WTC11 (cell line): Measurements from ENCODE around the gene ASGR1. TPM values are rescaled to one million over a fixed set of nuclear protein-coding genes. Genes with fewer than 3 reads are reported as not detected.
"Not testable (repeated sequence)": the region's sequence is repeated elsewhere in the genome, so short reads cannot be mapped to it uniquely, and the experiment has no call there.

ENCODE experiments used
- ATAC-seq: fragments of 200-7000 bp; cut with Tn5 transposase; 2 replicates; pipeline ENCODE4 v1.10.0; 2021; ENCODE audit warnings: mild to moderate bottlenecking, moderate library complexity
- CTCF ChIA-PET: fragments of 300-600 bp; sonication (Branson Sonifier 250); formaldehyde crosslinking; loops from one replicate; lab custom pipeline; 2021; ENCODE audit warnings: antibody characterized with exemption; lab: Charles Lee
- POLR2A ChIA-PET: fragments of 350-600 bp; sonication (Branson Sonifier 250); formaldehyde crosslinking; loops from one replicate; lab custom pipeline; 2021; ENCODE audit warnings: antibody characterized with exemption; lab: Charles Lee
- DNase-seq: peaks from one replicate; pipeline ENCODE4 v3.0.0; 2021; ENCODE audit warnings: low spot score
- H3K27ac Mint-ChIP-seq: 2 replicates; pipeline ENCODE4 v1.8.0; 2021; ENCODE audit warnings: mixed read lengths
- H3K27me3 Mint-ChIP-seq: 2 replicates; pipeline ENCODE4 v1.8.0; 2021; ENCODE audit warnings: low read depth, mild to moderate bottlenecking, moderate library complexity, mixed read lengths
- H3K36me3 Mint-ChIP-seq: 2 replicates; pipeline ENCODE4 v1.8.0; 2021; ENCODE audit warnings: mixed read lengths
- H3K4me1 Mint-ChIP-seq: 2 replicates; pipeline ENCODE4 v1.8.0; 2022; ENCODE audit warnings: mixed read lengths
- H3K4me3 Mint-ChIP-seq: 2 replicates; pipeline ENCODE4 v1.8.0; 2021; ENCODE audit warnings: mild to moderate bottlenecking, moderate library complexity, mixed read lengths
- H3K9me3 Mint-ChIP-seq: 2 replicates; pipeline ENCODE4 v1.8.0; 2021; ENCODE audit warnings: mixed read lengths
- CBFB ChIP-seq: sonication (generic); formaldehyde crosslinking; IDR thresholded peaks from 2 replicates; pipeline ENCODE4 v1.8.1; 2022; ENCODE audit warnings: mild to moderate bottlenecking, low read depth, missing genetic modification reagents
- FOXK1 ChIP-seq: sonication (generic); formaldehyde crosslinking; IDR thresholded peaks from 2 replicates; pipeline ENCODE4 v1.8.0; 2022; ENCODE audit warnings: mild to moderate bottlenecking, moderate library complexity, missing genetic modification reagents
- FOXP4 ChIP-seq: sonication (generic); formaldehyde crosslinking; IDR thresholded peaks from 2 replicates; pipeline ENCODE4 v1.8.0; 2022; ENCODE audit warnings: mild to moderate bottlenecking, missing genetic modification reagents
- JAZF1 ChIP-seq: fragments of 250-450 bp; sonication (Bioruptor Pico); IDR thresholded peaks from 2 replicates; pipeline ENCODE4 v1.9.0; 2021; ENCODE audit warnings: moderate library complexity, mild to moderate bottlenecking, inconsistent platforms
- MAX ChIP-seq: sonication (generic); formaldehyde crosslinking; IDR thresholded peaks from 2 replicates; pipeline ENCODE4 v1.8.0; 2022; ENCODE audit warnings: mild to moderate bottlenecking, missing genetic modification reagents
- NFE2L1 ChIP-seq: sonication (generic); formaldehyde crosslinking; IDR thresholded peaks from 2 replicates; pipeline ENCODE4 v1.8.1; 2023; ENCODE audit warnings: missing genetic modification reagents
- SOX15 ChIP-seq: fragments of 250-450 bp; sonication (Bioruptor Pico); IDR thresholded peaks from 2 replicates; pipeline ENCODE4 v1.9.0; 2021; ENCODE audit warnings: mild to moderate bottlenecking
- ZBTB21 ChIP-seq: sonication (generic); formaldehyde crosslinking; IDR thresholded peaks from 2 replicates; pipeline ENCODE4 v1.8.1; 2023; ENCODE audit warnings: mild to moderate bottlenecking, missing genetic modification reagents, borderline replicate concordance
- ZNF232 ChIP-seq: sonication (generic); formaldehyde crosslinking; IDR thresholded peaks from 2 replicates; pipeline ENCODE4 v1.8.0; 2022; ENCODE audit warnings: mild to moderate bottlenecking, missing genetic modification reagents
- ZNF263 ChIP-seq: sonication (generic); formaldehyde crosslinking; IDR thresholded peaks from 2 replicates; pipeline ENCODE4 v1.8.1; 2022; ENCODE audit warnings: low read depth, mild to moderate bottlenecking, moderate library complexity, missing genetic modification reagents
- total RNA-seq: library from RNA; stranded (reverse); gene quantifications from 3 replicates; pipeline ENCODE4 v1.2.3, GENCODE V29; 2021
- TF ChIP-seq, protein P1 (sequence below): sonication (generic); formaldehyde crosslinking; IDR thresholded peaks from 2 replicates; pipeline ENCODE4 v1.8.1; 2022; ENCODE audit warnings: low read depth, mild to moderate bottlenecking, moderate library complexity, missing genetic modification reagents, borderline replicate concordance
- TF ChIP-seq, protein P2 (sequence below): sonication (generic); formaldehyde crosslinking; IDR thresholded peaks from 2 replicates; pipeline ENCODE4 v1.8.0; 2022; ENCODE audit warnings: mild to moderate bottlenecking, missing genetic modification reagents
- TF ChIP-seq, protein P3 (sequence below): sonication (generic); formaldehyde crosslinking; IDR thresholded peaks from 2 replicates; pipeline ENCODE4 v1.8.1; 2023; ENCODE audit warnings: mild to moderate bottlenecking, missing genetic modification reagents, moderate library complexity

ASGR1 gene
- total RNA-seq, 1 experiment from 2014 or later = 13.3 TPM

- TF ChIP-seq, protein P1, sequence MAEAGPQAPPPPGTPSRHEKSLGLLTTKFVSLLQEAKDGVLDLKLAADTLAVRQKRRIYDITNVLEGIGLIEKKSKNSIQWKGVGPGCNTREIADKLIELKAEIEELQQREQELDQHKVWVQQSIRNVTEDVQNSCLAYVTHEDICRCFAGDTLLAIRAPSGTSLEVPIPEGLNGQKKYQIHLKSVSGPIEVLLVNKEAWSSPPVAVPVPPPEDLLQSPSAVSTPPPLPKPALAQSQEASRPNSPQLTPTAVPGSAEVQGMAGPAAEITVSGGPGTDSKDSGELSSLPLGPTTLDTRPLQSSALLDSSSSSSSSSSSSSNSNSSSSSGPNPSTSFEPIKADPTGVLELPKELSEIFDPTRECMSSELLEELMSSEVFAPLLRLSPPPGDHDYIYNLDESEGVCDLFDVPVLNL = no peak
- TF ChIP-seq JAZF1 (CRISPR knock-in tag) (no peak), SOX15 (CRISPR knock-in tag) (no peak), CBFB (no peak), NFE2L1 (CRISPR knock-in tag) (no peak), FOXK1 (CRISPR knock-in tag) (peak; percentile 12; the same call in 1 of the 2 replicates), FOXP4 (CRISPR knock-in tag) (peak; percentile 44; the same call in 1 of the 2 replicates), ZNF232 (CRISPR knock-in tag) (0 out of 2 replicates have a peak, but pooled peaks have one; percentile 68), MAX (CRISPR knock-in tag) (peak; percentile 78), ZBTB21 (CRISPR knock-in tag) (peak; percentile 77; the same call in 1 of the 2 replicates), ZNF263 (0 out of 2 replicates have a peak, but pooled peaks have one; percentile 18)
- TF ChIP-seq, protein P2, sequence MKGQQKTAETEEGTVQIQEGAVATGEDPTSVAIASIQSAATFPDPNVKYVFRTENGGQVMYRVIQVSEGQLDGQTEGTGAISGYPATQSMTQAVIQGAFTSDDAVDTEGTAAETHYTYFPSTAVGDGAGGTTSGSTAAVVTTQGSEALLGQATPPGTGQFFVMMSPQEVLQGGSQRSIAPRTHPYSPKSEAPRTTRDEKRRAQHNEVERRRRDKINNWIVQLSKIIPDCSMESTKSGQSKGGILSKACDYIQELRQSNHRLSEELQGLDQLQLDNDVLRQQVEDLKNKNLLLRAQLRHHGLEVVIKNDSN (CRISPR knock-in tag) = peak; percentile 58; the same call in 1 of the 2 replicates
- TF ChIP-seq, protein P3, sequence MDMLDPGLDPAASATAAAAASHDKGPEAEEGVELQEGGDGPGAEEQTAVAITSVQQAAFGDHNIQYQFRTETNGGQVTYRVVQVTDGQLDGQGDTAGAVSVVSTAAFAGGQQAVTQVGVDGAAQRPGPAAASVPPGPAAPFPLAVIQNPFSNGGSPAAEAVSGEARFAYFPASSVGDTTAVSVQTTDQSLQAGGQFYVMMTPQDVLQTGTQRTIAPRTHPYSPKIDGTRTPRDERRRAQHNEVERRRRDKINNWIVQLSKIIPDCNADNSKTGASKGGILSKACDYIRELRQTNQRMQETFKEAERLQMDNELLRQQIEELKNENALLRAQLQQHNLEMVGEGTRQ (CRISPR knock-in tag) = peak; percentile 69
Observed at GRCh38 chr17:7173687-7174602, 5.2 kb downstream of the ASGR1 start (continued).

GRCh38 chr17:7172522-7173191 lies 6.5 kb downstream of the ASGR1 start:
- ATAC-seq, POLR2A ChIA-PET, H3K4me1 Mint-ChIP-seq, H3K4me3 Mint-ChIP-seq, H3K36me3 Mint-ChIP-seq, H3K27me3 Mint-ChIP-seq, DNase-seq, H3K27ac Mint-ChIP-seq: not testable (repeated sequence)
- CTCF ChIA-PET = interaction anchor here (0.7 to 1.9 kb wide), 5 partner anchors 8 to 149 kb away, joined by 3 to 18 read pairs (median 6); no protein-coding TSS in a partner anchor
- peaks cover 12% of the 10 kb centered on the region for H3K9me3 Mint-ChIP-seq

DNA sequence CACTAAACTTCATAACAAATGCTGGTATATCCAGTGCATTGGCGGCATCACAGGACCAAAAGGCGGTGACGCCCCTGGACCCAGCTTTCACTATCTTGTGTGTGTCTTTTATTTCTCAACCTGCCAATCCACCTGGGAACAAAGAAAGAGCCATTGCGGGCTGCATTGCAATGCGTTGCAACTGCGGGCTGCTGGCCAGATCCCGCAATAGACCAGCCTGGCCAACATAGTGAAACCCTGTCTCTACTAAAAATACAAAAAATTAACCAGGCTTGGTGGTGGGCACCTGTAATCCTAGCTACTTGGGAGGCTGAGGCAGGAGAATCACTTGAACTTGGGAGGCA lies 9.6 kb downstream of the ASGR1 start:
- CTCF ChIA-PET = interaction anchor here (1.2 kb wide), 1 partner anchor 255 kb away, joined by 3 read pairs; no protein-coding TSS in a partner anchor
- H3K27ac Mint-ChIP-seq, ATAC-seq, DNase-seq, H3K36me3 Mint-ChIP-seq, H3K4me1 Mint-ChIP-seq, H3K27me3 Mint-ChIP-seq, POLR2A ChIA-PET, H3K4me3 Mint-ChIP-seq: not testable (repeated sequence)
- peaks cover 12% of the 10 kb centered on the region for H3K9me3 Mint-ChIP-seq

- POLR2A ChIA-PET = not testable (repeated sequence)
Observed at GRCh38 chr17:7168841-7169564, 10.2 kb downstream of the ASGR1 start.

More at GRCh38 chr17:7168841-7169564, 10.2 kb downstream of the ASGR1 start:
- H3K4me3 Mint-ChIP-seq, CTCF ChIA-PET, H3K4me1 Mint-ChIP-seq, H3K27me3 Mint-ChIP-seq, ATAC-seq, DNase-seq, H3K27ac Mint-ChIP-seq, H3K36me3 Mint-ChIP-seq: not testable (repeated sequence)
- H3K9me3 Mint-ChIP-seq = peaks cover 12% of the 10 kb centered on the region
